ENCODE measurements around the gene RASIP1. TPM values are rescaled to one million over a fixed set of nuclear protein-coding genes. Genes with fewer than 3 reads are reported as not detected.
A peak's percentile ranks its signal among the peaks of the same experiment; 100 is the strongest.

RASIP1 gene
- total RNA-seq, 3 donors from 2014 or later (not counting 1 experiment from before 2014, with no cell fraction given), result not detected

- Mint-ChIP-seq H3K4me3 (no peak overlapping the region), H3K27ac (no peak overlapping the region), H3K36me3 (no peaks in the 10 kb centered on the region), H3K4me1 (peaks cover 12 to 15% of the 10 kb centered on the region in 2 donors), H3K27me3 (ENCODE audit: low read depth in 2 of 2) (peaks cover 14 to 31% of the 10 kb centered on the region in 2 donors), H3K9me3 (no peaks in the 10 kb centered on the region)
- H3K27ac ChIP-seq (ENCODE audit: low read length), result no peak overlapping the region
- peaks cover 21% of the 10 kb centered on the region for H3K4me1 ChIP-seq (ENCODE audit: control insufficient read depth, insufficient read depth, low read length)
- H3K27me3 ChIP-seq (ENCODE audit: control insufficient read depth, insufficient read depth, low read length), result peaks cover 18% of the 10 kb centered on the region
- no peak overlapping the region for H3K4me3 ChIP-seq (ENCODE audit: low read length)
- DNase-seq, result no peak
- TF ChIP-seq CTCF (IDR thresholded peaks at IDR 0.05), result no peak
- 87% methylated on average over 5 of the region's 5 CpGs for WGBS (ENCODE audit: insufficient coverage)
- no peak for ATAC-seq
- no peaks in the 10 kb centered on the region for H3K9me3 ChIP-seq (ENCODE audit: control insufficient read depth, insufficient read depth, low read length)
- no peaks in the 10 kb centered on the region for H3K36me3 ChIP-seq (ENCODE audit: control insufficient read depth, insufficient read depth, low read length)
- intact Hi-C loops (cut with micrococcal nuclease), result no loop called here
These were observed 15.4 kb upstream of the RASIP1 start for GRCh38 chr19:48755787-48756186.

GRCh38 chr19:48755084-48755641 is 14.8 kb upstream of the RASIP1 start, which contains the start of gene FGF21:
FGF21 (plus strand) TSS chr19:48755524; CDS start chr19:48756237, 713 bp downstream.
- no peak for ATAC-seq
- H3K36me3 ChIP-seq (ENCODE audit: control insufficient read depth, insufficient read depth, low read length), result no peaks in the 10 kb centered on the region
- H3K4me1 ChIP-seq (ENCODE audit: control insufficient read depth, insufficient read depth, low read length), result peaks cover 21% of the 10 kb centered on the region
- H3K9me3 ChIP-seq (ENCODE audit: control insufficient read depth, insufficient read depth, low read length), result no peaks in the 10 kb centered on the region
- no peak for DNase-seq
- no peaks in the 10 kb centered on the region for H3K36me3 Mint-ChIP-seq
- H3K4me1 Mint-ChIP-seq, result peaks cover 12 to 15% of the 10 kb centered on the region in 2 donors
- no peak within 1 kb of the TSS for H3K27ac Mint-ChIP-seq
- peaks cover 9 to 26% of the 10 kb centered on the region in 2 donors for H3K27me3 Mint-ChIP-seq (ENCODE audit: low read depth in 2 of 2)
- no peaks in the 10 kb centered on the region for H3K9me3 Mint-ChIP-seq
- WGBS (ENCODE audit: insufficient coverage), result 90% methylated on average over 4 of the region's 4 CpGs
- TF ChIP-seq CTCF (IDR thresholded peaks at IDR 0.05), result no peak
- no peak within 1 kb of the TSS for H3K27ac ChIP-seq (ENCODE audit: low read length)
- intact Hi-C loops (cut with micrococcal nuclease), result no loop called here
- no peak within 1 kb of the TSS for H3K4me3 ChIP-seq (ENCODE audit: low read length)
- peaks cover 16% of the 10 kb centered on the region for H3K27me3 ChIP-seq (ENCODE audit: control insufficient read depth, insufficient read depth, low read length)
- H3K4me3 Mint-ChIP-seq, result no peak within 1 kb of the TSS

GRCh38 chr19:48752496-48753365 is 12.3 kb upstream of the RASIP1 start, which contains the start of gene FUT1:
FUT1 (minus strand) TSS chr19:48752641; CDS start chr19:48751281, 1,360 bp downstream.
- Histone ChIP-seq H3K27me3 (ENCODE audit: control insufficient read depth, insufficient read depth, low read length) (peaks cover 16% of the 10 kb centered on the region), H3K4me3 (ENCODE audit: low read length) (peak within 1 kb of the TSS; percentile 20), H3K27ac (ENCODE audit: low read length) (no peak within 1 kb of the TSS), H3K4me1 (ENCODE audit: control insufficient read depth, insufficient read depth, low read length) (peaks cover 21% of the 10 kb centered on the region), H3K9me3 (ENCODE audit: control insufficient read depth, insufficient read depth, low read length) (no peaks in the 10 kb centered on the region), H3K36me3 (ENCODE audit: control insufficient read depth, insufficient read depth, low read length) (no peaks in the 10 kb centered on the region)
- H3K4me3 Mint-ChIP-seq, result peak within 1 kb of the TSS; percentile 80
- peaks cover 12 to 15% of the 10 kb centered on the region in 2 donors for H3K4me1 Mint-ChIP-seq
- H3K27me3 Mint-ChIP-seq (ENCODE audit: low read depth in 2 of 2), result peaks cover 9 to 28% of the 10 kb centered on the region in 2 donors
- 2% methylated on average over 73 of the region's 73 CpGs for WGBS (ENCODE audit: insufficient coverage)
- no peaks in the 10 kb centered on the region for H3K36me3 Mint-ChIP-seq
- no peak for TF ChIP-seq CTCF (IDR thresholded peaks at IDR 0.05)
- H3K9me3 Mint-ChIP-seq, result no peaks in the 10 kb centered on the region
- H3K27ac Mint-ChIP-seq, result no peak within 1 kb of the TSS
- DNase-seq (peak in 1 of 2 donors; percentile 54), ATAC-seq (peak; percentile 9 to 61 (median 58))
- intact Hi-C loops (cut with micrococcal nuclease), result no loop called here

All from natural killer cell (primary cell).